Bronchial epithelial cell (primary cell): ENCODE measurements around the gene DYSF. TPM values are rescaled to one million over a fixed set of nuclear protein-coding genes. Genes with fewer than 3 reads are reported as not detected.

Experiments
- DNase-seq: peaks from one replicate; pipeline ENCODE4 v3.0.0-alpha.2; 2010; ENCODE audit warnings: low read depth
- FAIRE-seq: peaks from 2 replicates; lab custom pipeline; 2011; peaks lifted over from hg19 to GRCh38; lab: Jason Lieb, UNC
- H3K27me3 ChIP-seq: 2 replicates; pipeline ENCODE4 v1.5.1; 2011; ENCODE audit warnings: low read length; ENCODE audit not compliant: control insufficient read depth, insufficient read depth
- H3K36me3 ChIP-seq: 2 replicates; pipeline ENCODE4 v1.5.1; 2011; ENCODE audit warnings: low read length; ENCODE audit not compliant: control insufficient read depth, insufficient read depth
- H3K4me3 ChIP-seq: 2 replicates; pipeline ENCODE4 v1.5.1; 2011; ENCODE audit warnings: mild to moderate bottlenecking, low read depth, low read length, control low read depth
- CTCF ChIP-seq: IDR thresholded peaks from 2 replicates; pipeline ENCODE4 v1.5.1; 2011; ENCODE audit warnings: mild to moderate bottlenecking, moderate library complexity, low read length, control low read depth, inconsistent platforms; ENCODE audit not compliant: insufficient read depth, severe bottlenecking
- total RNA-seq: library from RNA; depleted of rRNA; stranded (reverse); fragments of >200 nt; gene quantifications from 2 replicates; pipeline ENCODE4 v1.2.1, GENCODE V29; 2014

The DYSF gene
- total RNA-seq, 1 donor from 2014 or later, result under 0.01 TPM

DNA sequence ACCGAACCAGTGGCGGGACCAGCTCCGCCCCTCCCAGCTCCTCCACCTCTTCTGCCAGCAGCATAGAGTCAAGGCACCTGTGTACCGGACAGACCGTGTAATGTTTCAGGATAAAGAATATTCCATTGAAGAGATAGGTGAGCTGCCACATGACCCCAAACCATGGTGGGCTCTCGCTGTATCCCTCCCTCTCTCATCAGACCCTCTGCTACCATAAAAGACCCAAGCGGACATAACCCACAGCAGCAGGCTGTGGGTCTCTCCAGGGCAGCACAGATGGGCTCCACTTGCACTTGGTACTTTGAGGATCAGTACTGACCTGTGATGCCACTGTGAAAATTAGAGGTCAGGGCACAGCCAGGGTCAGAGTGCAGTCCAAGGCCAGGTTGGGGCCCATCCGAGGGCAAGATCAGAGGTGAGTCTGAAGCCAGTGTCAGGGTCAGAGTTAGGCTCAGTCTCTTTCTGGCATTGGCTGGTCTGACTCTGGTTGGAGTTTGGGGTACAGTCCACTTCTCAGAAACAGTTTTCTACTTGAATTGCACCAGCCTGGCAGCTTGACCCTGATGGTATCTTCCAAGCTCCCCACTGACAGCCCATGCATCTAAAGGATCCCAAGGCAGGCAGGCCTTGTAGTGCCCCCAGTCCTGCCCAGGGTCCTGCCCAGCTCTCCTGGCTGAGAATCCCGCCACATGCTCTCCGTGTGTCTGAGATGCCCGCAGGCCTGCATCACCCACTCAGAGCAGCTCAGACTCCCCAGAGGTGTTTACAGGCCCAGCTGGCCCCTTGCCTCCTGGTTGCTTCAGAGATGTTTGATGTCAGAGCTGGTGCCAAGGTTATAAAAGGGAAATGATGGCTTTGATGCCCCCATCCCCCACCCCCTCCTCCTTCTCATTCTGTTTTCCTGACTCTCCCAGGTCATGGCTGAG, 212.1 kb downstream of the DYSF start:
- H3K36me3 ChIP-seq, result no peaks in the 10 kb centered on the region
- H3K4me3 ChIP-seq, result no peak overlapping the region
- peak; percentile 83 for FAIRE-seq
- no peaks in the 10 kb centered on the region for H3K27me3 ChIP-seq
- TF ChIP-seq CTCF, result no peak
- no peak for DNase-seq

DNA sequence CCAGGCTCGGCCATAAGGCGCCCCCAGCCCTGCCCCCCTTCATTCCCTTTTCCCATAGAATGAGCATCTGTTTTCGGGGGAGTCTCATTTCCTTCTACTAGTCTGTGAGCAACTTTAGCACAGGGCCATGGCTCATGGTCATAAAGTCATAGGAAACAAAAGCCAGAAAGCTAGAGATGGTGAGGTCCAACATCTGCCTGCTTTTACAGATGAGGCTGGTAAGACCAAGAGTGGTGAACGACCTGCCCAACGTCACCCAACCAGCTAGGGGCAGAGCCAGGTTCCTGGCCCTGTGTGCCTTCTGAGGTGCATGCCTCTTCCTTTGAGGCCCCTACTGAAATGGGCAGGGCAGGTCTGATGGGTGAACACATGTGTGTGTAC, 212.7 kb downstream of the DYSF start:
- FAIRE-seq, result no peak
- H3K4me3 ChIP-seq, result no peak overlapping the region

GRCh38 chr2:71667256-71668182, 214.2 kb downstream of the DYSF start:
- DNase-seq, result no peak
- Histone ChIP-seq H3K27me3 (no peaks in the 10 kb centered on the region), H3K4me3 (no peak overlapping the region), H3K36me3 (no peaks in the 10 kb centered on the region)
- FAIRE-seq, result peak; percentile 82
- TF ChIP-seq CTCF, result no peak

More for the DNA sequence above, 212.7 kb downstream of the DYSF start:
- TF ChIP-seq CTCF, result no peak
- H3K27me3 ChIP-seq, result no peaks in the 10 kb centered on the region
- H3K36me3 ChIP-seq, result no peaks in the 10 kb centered on the region
- no peak for DNase-seq

DNA sequence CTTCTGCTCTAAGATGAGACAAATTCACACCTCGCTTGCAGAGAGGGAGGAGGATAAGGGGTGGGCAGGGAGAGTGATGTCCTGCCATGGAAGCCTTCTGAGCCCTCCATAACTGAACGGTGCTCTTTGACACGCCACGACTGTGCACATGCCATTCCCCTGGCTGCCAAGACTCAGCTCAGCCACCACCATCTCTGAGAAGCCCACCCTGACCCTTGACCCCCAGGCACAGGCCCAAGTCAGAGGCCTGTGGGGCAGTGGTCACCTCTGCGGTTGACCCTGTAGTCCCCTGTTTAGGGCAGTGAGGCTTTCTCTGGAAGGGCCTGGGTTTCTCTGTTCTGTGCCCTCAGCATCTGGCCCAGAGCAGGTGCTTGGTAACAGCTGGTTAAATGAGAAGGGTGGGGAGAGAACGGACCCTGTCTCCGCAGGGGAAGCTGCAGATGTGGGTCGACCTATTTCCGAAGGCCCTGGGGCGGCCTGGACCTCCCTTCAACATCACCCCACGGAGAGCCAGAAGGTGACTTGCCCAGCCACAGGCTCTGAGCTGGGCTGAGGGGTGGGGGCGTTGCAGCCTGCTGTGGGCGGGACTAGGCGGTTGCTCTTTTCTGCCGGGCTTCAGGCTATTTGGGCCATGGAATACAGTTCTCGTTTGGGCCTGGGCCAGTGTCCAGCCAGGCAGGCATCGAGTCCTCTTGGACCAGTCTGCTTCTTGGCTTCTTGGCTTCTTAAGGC, 215.1 kb downstream of the DYSF start:
- DNase-seq (no peak), FAIRE-seq (no peak)
- no peak for TF ChIP-seq CTCF
- no peak overlapping the region for H3K4me3 ChIP-seq
- H3K36me3 ChIP-seq, result no peaks in the 10 kb centered on the region
- no peaks in the 10 kb centered on the region for H3K27me3 ChIP-seq

DNA sequence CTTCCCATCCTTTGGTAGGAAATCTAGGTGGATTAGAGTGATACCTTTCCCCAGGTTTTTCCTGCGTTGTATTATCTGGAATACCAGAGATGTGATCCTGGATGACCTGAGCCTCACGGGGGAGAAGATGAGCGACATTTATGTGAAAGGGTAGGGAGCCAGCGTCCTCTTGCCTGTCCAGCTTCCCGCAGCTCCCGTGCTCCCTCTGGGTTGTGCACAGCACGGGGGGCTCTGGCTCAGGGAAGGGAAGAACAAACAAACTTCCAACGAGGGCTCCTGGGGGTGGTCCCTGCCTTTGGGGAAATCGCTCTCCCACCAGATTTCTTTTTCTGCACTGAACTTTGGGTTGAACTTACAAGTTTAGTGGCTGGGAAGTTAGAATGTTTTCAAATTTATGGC, 215.7 kb downstream of the DYSF start:
- no peak overlapping the region for H3K4me3 ChIP-seq
- DNase-seq, result no peak
- no peaks in the 10 kb centered on the region for H3K27me3 ChIP-seq
- no peak for TF ChIP-seq CTCF
- no peaks in the 10 kb centered on the region for H3K36me3 ChIP-seq
- FAIRE-seq, result no peak
